Measurements from ENCODE around the gene HYI.
A peak's percentile ranks its signal among the peaks of the same experiment; 100 is the strongest.

Gene HYI

DNA sequence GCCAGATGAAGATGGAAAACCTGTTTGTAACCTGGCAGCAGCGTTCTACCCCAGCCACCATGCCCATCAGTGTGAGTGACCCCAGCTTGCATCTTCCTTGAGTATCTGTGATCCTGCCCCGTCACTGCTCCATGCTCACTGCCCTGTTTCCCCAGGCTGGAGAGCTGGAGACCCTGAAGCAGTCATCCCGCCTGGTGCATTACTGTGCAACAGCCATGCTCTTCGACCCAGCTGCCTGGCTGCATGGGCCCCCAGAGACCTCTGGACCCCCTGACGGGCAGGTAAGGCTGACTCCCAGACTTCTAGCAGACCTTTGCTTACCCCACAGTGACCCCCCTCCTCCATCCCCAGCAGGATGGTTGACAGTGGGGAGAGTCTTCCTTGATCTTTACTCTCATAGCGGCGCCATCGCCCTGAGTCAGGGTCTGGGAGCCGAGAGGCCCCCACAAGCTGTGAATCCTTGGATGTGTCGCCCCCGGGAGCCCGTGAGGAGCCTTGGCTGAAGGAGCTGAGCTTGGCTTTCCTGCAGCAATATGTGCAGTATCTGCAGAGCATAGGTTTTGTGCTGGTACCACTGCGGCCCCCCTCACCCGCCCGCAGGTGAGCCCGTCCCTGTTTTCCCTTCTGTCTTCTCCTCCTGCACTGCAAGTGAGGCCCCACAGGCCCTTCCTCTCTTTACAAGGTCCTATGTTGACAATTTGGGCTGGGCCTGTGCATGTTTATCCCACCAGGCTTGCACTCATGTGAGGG is 10.4 kb downstream of the HYI start:
- no peak for DNase-seq

GRCh38 chr1:43442756-43443155 is 11.0 kb downstream of the HYI start:
- no peak for DNase-seq

- no peak for DNase-seq
These were observed 11.7 kb downstream of the HYI start for GRCh38 chr1:43441894-43442637.

DNA sequence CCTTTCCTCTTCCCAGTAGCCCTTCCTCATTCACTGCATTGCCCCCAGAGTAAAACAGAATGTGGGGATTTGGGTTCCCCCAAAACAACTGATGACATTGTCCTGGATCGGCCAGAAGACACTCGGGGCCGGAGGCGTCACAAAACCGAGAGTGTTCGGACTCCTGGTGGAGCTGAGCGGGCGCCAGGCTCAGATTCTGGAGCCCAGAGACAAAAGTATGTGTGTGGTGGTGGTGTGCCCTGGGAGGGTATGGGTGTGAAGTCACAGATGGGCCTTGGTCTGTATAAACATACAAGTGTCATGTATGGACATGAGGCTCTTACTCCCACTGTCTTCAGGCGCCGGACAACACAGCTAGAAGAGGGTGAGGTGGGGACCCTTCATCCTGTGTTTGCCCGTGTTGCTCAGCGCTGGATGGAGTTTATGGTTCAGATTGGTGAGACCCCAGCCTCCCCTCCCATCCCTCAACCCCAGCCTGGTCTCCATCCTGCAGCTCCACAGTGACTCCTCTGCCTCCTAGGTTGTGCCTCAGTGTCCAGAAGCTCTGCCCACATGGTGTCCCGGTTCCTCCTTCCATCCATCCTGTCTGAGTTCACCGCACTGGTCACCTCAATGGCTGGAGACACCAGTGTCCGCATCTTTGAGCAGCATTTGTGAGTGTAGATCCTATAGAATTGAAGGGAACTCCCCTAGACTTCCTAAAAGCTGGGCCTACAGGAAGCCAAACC is 12.4 kb downstream of the HYI start:
- DNase-seq, result no peak

DNA sequence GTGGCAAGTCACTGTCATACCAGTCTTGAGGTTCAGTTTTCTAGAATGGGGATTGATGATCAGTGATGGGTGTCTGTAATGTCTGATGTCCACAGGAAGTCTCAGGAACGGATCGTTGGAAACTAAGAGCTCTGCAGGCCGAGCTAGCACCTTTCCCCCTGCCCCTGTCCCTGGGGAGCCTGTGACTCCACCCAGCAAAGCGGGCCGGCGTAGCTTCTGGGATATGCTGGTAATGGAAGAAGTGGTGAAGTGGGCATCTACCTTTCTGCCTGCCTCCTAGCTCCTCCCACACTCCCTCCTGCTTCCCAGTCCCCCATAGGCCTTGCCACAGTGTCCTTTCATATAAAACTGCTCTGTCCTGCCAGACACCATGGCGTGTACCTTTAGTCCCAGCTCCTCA is 13.4 kb downstream of the HYI start:
- DNase-seq, result no peak

- no peak for DNase-seq
These were observed 13.9 kb downstream of the HYI start for GRCh38 chr1:43439781-43440180.

DNA sequence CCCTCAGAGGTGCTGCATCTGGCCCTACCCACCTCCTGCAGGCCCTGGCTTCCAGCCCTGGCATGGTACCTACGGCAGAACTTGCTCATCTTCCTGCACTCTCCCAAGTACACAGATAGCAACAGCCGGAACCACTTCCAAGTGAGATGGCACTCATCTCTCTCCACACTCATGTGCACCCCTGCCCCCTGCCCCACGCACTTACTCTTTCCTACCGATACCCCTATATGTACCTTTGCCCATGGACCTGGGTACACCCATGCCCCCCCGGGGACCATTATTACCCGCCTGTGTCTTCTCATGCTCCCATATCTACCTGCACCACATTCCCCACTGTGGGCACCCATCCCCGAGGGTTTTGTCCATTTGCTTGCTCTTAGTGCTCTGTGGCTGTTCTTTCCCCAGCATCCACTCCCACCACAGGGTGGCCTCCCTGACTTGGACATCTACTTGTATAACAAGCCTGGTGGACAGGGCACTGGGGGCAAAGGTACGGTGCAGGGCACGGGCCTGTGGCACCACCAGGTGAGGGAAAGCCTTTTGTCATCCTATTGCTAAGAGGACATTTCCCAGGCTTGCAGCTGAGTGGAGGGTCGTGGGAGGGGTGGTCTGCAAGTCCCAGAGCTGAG is 14.7 kb downstream of the HYI start:
- DNase-seq, result no peak

DNA sequence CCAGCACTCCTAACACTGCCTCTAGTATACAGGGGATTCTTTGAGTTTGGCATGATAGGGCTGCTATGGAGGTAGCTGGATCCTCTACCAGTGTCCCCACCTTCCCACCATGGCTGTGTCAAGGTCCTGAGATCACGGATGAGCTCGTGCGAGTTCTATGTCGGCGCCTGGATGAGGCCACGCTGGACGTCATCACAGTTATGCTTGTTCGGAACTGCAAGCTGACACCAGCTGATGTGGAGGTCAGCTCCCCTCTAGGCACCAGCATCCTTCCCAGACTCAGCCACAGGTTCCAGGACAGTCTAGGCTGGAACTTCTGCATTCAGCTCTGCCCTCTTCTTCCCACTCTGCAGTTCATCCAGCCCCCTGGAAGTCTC is 15.2 kb downstream of the HYI start:
- DNase-seq, result no peak

GRCh38 chr1:43438006-43438405 is 15.7 kb downstream of the HYI start:
- DNase-seq, result no peak

GRCh38 chr1:43437031-43437973 is 16.4 kb downstream of the HYI start:
- DNase-seq, result no peak

- no peak for DNase-seq
These were observed 17.4 kb downstream of the HYI start for GRCh38 chr1:43436371-43436770.

GRCh38 chr1:43435146-43436145 is 18.3 kb downstream of the HYI start:
- DNase-seq, result peak; percentile 25

DNA sequence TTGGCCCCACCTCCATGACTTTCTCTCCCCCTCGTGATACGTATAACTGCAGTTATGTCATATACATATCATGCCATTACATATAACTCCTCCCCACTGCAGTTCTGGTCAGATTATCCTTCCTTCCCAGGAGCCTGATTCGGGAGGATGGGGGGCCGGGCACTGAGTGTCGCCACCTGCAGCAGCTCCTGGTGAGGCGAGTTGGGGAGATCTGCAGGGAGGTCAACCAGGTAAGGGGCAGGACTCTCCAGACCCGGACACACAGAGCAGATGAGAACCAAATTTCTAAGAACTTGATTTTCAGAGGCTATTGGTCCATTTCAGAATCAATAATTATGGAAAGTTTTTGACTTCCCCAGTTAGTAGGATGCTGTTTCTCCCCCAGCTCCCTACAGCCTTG is 19.5 kb downstream of the HYI start:
- no peak for DNase-seq

- no peak for DNase-seq
These were observed 20.8 kb downstream of the HYI start for GRCh38 chr1:43432907-43433306.

DNA sequence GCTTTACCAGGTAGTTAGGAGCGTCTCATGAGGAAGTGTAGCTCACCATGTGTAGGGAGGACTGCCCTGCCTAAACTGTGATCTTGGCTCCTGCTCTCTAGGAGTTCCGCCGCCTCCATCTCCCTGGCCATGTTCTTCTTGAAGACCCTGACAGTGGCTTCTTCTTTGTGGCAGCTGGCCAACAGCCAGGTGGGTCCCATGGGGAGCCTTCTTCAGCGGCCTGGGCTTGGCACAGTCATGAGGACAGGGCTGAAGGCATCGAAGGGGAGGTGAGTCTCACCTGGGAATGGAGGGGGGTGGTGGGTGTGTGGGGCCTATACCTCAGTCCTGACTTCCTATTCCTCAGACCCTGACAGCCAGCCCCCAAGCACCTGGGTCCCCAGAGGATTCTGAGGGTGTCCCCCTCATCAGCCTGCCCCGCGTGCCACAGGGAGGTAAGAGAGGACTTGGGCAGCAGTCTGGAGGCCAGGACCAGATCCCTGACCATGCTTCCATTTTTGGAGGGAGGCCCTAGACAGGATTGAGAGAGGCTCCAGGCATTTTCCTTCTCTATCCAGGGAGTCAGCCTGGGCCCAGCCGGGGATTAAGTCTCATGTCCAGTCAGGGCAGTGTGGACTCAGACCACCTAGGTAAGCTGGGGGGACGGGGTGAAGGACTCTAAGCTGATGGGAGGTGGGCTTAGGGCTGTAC is 21.4 kb downstream of the HYI start:
- DNase-seq, result no peak

DNA sequence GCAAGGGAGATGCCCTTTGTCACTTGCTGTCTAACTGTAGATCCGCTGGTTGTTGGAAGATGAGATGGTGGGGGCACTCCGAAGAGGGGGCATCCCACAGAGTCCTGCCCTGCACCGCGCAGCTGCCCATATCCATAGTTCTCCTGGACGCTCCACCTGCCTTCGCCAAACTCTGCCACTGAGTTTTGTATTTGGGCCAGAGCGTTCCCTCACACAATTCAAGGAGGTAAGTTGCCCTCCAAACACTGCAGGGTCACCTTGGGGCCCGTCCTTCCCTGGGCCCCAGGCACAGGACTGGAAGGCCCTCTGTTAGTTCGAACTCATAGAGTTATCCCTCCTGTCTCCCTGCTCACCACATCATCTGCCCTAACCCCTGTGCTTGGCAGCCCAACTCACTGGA is 22.1 kb downstream of the HYI start:
- DNase-seq, result no peak

GRCh38 chr1:43430831-43431230 is 22.9 kb downstream of the HYI start:
- DNase-seq, result no peak

DNA sequence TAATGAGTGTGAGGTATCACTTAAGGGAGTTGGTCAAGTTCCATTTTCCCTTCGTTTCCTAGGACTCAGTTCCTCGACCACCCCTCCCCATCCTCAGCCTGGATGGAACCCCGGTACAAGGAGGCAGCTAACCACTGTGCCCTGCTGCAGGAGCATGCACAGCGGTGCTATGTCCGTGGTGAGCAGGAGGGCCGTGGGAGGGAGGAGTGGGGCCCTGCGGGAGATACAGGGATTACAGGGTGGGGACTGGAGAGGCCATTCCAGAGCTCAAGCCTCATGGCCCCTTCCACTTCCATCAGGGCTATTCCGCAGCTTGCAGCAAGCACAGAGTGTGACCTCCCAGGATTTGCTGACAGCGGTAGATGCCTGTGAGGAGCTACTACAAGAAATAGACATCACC is 25.8 kb downstream of the HYI start:
- no peak for DNase-seq

GRCh38 chr1:43427524-43427923 is 26.2 kb downstream of the HYI start:
- no peak for DNase-seq

- DNase-seq, result no peak
These were observed 27.5 kb downstream of the HYI start for GRCh38 chr1:43426221-43426620.

All from fibroblast of skin of right quadriceps (primary cell).